LHCN-M2 (cell line): ENCODE data around the gene HUS1B. TPM values are rescaled to one million over a fixed set of nuclear protein-coding genes. Genes with fewer than 3 reads are reported as not detected.
A peak's percentile ranks its signal among the peaks of the same experiment; 100 is the strongest.
"Not testable (repeated sequence)": the region's sequence is repeated elsewhere in the genome, so short reads cannot be mapped to it uniquely, and the experiment has no call there.

Experiments
- DNase-seq: peaks from one replicate; pipeline ENCODE4 v3.0.0-alpha.2; 2012; ENCODE audit warnings: low read depth
- polyA plus RNA-seq: library from polyadenylated mRNA; unstranded; fragments of >200 nt; gene quantifications from one replicate; pipeline ENCODE4 v1.2.1, GENCODE V29; 2012; ENCODE audit warnings: missing spikeins
- total RNA-seq: library from RNA; depleted of rRNA; stranded (reverse); fragments of >200 nt; gene quantifications from 2 replicates; pipeline ENCODE4 v1.2.3, GENCODE V29; 2014; rRNA removed

Gene HUS1B
- 0.17 and 0.19 TPM in 2 replicates for total RNA-seq
- polyA plus RNA-seq, result 0.15 TPM

DNA sequence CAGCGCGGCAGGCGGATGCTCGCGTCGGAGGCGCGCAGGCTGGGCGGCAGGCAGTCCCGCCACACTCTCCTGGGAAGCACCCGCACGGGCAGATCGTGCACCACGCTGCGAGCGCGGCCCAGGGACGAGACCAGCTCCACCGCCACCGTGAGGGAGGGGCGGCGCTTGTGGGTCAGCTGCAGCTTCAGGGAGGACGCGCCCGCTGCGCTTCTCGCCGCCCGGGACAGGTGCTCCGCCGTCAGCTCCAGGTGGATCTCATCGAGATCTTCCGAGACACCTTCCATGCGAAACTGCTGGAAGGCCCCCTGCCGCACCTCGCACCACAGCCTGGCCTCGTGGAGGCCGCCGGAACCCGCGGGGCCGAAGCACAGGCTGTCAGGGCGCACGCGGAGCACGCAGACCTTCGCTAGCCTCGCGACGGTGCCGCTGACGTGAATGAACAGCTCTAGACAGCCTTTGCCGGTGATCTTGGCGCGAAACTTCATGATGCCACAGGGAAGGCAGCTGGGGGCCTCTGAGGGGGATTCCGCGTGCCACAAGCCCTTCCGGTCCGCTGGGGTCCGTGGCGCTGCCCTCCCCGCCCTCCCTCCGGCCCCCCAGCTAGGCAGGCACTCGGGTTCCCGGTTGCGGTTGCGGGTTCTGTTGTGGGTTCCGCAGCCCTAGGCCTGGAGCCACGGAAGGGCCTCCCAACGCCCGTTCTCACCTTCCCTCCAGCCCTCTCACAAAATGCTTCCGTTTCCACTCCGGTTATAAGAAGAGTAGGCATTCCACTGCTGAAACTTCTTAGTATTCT is at the start of gene HUS1B:
Gene HUS1B, minus strand, starts transcription at position 641 of the 793 bp plus-strand sequence. Its CDS starts 156 bp downstream, at position 485.
- DNase-seq, result no peak

DNA sequence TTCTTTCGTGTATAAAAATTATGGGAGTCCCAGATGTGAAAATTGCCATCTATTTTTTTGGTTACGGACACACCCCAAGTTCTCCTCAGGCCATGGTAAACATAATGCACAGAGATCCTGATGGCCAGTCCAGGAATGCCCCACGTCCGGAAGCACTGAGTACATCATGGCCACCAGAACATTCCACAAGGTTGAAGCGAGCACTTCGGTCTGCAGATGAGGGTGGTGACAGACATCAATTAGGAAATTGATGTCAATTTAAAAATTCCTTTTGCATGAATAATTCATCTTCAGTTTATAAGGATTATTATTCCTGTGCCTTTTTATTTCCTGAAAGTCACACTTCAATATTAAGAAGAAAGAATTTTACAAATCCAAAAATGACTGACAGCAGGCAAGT is 49.2 kb upstream of the HUS1B start:
- no peak for DNase-seq

DNA sequence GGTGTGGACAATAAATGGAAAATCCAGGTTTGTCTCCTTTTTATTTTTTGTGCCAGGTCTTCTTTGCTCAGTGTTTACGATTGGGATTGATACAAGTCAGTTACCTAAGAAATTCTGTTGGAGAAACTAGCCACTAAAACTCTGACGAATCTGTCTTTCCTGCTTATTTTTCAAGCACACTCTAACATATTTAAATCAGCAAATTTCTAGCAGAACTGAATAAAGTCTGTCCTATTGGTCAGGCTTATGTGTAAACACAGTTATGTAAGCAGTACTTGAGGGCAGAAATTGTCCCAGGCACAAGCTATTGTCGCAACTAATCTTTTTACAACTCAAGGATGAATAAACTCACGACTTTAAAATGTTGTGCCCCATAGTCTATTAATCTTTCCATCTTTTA is 48.1 kb upstream of the HUS1B start:
- DNase-seq, result no peak

DNA sequence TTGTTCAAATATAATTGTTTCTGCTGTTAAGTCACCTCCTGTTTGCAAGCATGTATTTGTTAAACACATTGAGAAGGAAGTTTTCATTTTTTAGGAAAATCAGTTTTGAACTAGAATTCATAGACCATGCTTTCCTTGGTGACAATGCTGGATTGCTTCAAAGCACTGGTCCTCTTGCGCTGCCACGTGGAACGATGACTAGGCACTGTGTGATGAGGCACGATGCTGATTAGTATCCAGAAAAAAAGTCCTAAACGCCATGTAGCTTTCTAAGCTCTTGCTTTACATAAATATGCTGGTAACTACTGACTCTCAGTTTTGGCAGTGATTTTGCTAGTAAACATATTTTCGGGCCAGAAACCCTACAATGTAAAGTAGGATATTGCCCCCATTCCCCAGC is 47.1 kb upstream of the HUS1B start:
- no peak for DNase-seq

DNA sequence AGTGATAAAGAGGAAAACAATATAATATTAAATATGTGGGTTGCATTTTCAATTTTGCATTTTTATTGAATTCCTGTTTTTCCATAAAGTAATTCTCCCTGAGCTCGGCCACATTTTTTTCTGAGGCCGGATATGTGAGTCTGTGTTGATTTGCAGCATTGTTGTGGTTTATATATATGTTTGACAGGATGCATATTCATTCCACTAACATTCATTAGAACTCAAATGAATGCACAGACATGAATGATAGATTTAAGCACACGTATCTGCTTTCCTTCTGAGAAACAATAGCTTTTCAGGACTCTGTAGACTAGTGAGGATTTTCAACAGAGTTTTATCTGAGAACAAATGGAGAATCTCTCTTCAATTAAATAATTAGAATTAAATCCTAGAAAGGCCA is 46.7 kb upstream of the HUS1B start:
- no peak for DNase-seq

GRCh38 chr6:701700-702479 is 45.0 kb upstream of the HUS1B start:
- no peak for DNase-seq

DNA sequence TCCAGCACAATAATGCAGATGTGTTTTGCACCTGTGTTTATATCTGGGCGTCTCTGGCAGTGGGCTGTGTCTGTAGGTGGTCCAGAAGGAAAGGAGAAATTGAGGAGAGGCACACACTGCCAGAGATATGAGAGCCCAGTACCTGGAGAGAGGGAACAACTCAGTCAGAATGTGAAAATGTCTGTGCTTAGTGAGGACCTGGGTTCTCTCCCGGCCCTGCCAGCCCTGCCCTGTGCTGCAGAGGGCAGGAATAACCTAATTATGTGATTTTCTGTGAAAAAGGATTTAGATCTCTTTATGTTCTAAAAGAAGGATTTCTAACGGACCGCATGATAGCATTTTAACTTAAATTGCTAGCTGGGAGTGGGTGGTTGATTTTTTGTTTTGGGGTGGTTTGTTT is 44.3 kb upstream of the HUS1B start:
- DNase-seq, result no peak

DNA sequence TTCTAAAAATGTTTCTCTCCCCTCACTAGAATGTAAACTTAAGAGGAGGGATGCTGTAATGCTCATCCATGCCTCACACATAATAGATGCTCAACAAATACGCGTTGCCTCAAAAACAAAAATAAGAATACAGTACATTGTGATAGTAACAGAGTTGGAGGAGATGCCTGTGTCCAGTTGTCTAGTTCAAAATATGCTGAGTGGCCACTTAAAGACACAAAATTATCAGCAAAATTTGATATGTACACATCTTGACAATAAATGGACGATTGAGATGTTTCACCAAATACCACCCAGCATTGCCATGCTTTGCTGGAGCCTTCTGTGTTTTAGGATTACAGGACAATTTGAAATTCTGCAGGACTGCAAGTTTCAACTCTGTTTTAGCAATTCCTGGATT is 43.6 kb upstream of the HUS1B start:
- no peak for DNase-seq

DNA sequence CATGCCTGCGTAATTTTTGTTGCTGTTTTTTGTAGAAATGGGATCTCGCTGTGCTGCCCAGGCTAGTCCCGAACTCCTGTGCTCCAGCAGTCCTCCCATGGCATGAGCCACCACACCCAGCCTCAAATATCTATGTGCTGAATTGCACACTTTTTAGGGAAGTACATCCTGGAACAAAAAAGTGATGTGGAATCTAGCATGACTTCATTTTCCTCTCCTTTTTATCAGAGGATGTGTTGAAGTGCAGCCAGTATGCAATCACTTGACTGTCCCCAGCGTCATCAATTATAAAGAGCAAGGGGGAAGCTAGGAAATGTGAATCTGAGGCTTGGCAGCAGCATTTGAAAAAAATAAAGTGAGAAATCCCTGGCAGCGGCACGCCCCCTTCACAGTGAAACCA is 42.4 kb upstream of the HUS1B start:
- no peak for DNase-seq

DNA sequence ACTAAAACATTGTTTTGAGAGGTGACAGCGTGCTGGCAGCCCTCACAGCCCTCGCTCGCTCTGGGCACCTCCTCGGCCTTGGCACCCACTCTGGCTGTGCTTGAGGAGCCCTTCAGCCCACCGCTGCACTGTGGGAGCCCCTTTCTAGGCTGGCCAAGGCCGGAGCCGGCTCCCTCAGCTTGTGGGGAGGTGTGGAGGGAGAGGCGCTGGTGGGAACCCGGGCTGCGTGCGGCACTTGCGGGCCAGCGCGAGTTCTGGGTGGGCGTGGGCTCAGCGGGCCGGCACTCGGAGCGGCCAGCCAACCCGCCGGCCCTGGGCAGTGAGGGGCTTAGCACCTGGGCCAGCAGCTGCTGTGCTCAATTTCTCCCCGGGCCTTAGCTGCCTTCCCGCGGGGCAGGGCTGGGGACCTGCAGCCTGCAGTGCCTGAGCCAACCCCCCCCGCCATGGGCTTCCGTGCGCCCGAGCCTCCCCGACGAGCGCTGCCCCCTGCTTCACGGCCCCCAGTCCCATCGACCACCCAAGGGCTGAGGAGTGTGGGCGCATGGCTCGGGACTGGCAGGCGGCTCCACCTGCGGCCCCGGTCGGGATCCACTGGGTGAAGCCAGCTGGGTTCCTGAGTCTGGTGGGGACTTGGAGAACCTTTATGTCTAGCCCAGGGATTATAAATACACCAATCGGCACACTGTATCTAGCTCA is 37.7 kb upstream of the HUS1B start:
- DNase-seq, result not testable (repeated sequence)

DNA sequence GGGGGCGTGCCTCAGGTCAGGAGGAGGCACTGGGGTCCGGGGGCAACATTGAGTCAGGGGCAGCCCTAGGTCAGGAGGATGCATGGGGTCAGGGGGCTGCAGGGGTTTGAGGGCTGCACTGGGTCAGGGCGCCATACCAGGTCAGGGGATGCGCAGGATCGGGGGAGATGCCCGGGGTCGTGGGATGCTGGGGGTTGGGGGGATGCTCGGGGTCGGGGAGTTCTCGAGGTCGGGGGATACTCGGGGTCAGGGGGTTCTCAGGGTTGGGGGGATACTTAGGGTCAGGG is 36.8 kb upstream of the HUS1B start:
- DNase-seq, result no peak

DNA sequence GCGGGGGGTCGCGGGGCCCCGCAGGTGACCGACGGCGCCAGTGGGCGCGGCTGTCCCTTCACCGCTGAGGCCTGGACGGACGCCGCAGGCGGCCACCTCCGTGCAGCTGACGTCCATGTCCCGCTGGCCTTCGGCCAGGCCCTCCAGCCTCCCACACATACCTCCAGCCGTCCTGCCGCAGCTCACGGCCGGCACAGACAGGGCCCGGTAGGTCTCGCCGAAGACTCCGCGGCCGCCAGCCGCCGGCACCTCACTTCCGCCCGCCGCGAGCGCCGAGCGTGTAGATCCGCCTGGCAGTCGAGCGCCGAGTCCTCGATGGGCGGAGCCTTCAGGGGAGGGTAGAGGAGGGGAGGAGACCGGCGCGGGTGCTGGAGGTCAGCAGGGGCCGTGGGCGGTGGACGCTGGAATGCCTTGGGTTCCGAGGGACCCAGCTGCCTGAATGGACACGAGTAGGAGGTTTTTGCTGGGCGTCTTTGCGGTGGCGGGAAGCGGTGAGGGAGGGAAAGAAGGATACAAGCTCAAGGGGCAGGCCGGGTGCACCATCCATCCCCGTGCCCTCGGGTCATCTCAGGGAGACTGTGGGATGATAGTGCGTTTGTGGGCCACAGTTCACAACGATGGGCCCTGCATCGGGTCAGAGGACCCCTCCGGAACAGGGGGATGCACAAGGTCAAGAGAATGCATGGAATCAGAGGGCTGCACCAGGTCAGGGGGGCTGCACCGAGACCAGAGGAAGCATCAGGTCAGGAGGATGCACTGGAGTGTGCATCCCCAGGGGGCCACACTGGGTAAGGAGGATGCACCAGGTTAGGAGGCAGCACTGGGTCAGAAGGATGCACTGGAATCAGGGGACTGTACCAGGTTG is 36.2 kb upstream of the HUS1B start, which contains the start of gene EXOC2:
Gene EXOC2, minus strand, starts transcription at position 282 of the 865 bp plus-strand sequence. CDS start 55,321 bp downstream, outside the sequence.
- DNase-seq, result peak; percentile 74

DNA sequence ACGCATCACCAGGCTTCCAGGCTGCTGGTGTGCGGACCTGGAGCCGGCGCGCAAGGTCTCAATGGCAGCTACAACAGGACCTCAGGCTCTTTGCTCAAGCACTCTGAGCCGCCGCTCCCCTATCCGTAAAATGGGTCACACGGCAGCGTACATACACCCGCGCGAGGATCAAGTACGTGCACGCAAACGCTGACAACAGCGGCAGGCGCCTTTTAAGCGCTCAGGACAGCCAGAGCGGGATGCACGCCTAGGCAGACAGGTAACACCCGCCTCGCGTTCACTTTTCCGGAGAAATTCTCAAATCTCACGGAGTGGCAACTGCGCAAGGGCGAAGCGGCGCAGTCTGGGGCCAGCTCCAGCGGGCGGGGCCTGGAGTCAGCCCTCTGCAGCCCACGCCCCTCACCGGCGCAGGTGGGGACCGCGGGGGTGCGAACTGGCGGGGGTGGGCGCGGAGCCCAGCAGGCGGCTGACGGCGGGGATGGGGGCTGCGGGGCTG is 35.5 kb upstream of the HUS1B start:
- DNase-seq, result peak; percentile 46

- DNase-seq, result no peak
These were observed 32.3 kb upstream of the HUS1B start for GRCh38 chr6:689223-689622.

GRCh38 chr6:686497-686896 is 29.6 kb upstream of the HUS1B start:
- DNase-seq, result peak; percentile 53

DNA sequence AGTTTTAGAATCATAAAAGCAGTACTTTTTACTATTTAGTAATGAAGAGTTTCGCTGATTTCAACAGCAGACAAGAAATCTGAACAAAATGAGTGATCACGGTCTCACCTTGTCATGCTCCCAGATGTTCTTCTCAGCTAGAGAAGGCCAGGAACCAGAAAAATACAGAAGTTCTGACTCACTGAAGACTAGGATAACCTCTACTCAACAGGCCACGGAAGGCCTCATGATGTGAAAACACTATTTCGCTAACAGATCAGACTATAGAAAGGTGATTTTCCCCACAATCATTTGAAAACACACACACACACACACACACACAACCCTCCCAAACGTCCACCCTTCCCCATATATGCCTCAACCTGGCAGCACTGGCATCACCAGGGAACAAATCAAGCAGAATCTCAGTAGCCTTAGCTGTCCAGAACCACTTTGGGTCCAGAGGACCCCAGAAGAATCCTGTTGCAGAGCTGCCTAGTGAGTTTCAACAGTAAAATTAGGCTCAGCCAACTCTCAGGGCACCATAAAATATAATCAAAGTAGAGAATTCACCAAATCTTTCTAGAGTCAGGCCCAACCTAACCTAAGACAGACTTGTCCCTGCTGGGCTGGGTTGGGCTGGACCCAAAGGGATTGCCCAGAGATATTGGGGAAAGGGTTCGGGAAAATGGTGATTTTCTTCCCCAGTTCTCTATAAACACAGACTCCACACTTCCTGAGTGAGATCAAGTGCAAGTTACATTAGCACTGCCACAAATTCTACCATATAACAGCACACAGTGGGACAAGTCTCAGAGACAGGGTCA is 28.1 kb upstream of the HUS1B start:
- DNase-seq, result peak; percentile 50

DNA sequence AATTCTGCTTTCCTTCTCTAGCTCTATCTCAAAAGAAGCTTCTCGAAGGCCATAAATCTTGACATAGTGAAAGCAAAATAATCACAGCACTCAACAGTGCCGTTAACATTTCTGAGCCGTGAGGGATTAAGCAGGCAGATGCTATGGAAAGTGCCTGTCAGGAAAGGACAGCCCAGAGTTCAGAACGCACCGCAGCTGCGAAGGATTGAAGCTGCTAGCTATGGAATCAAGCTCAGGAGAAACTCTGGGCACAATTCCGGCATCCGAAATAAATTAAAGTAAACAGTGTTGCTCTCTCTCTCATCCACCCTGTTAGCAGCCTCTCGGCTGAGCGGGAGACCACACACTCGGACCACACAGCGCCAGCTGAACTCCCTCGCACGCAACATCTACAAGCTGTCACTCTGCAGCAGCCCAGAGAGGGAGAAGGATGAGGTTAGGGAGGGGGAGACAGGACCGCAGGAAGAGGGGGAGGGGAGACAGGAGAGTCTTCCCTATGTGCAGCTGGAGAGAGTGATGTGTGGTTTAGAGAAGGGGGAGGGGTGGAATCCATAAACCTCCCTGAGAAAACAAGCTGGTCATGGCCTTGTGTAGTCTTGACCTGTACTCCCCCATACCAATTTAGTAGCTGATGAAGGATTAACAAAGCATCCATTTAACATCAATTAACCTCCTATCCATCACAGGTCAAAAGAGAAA is 27.0 kb upstream of the HUS1B start:
- DNase-seq, result peak; percentile 92

DNA sequence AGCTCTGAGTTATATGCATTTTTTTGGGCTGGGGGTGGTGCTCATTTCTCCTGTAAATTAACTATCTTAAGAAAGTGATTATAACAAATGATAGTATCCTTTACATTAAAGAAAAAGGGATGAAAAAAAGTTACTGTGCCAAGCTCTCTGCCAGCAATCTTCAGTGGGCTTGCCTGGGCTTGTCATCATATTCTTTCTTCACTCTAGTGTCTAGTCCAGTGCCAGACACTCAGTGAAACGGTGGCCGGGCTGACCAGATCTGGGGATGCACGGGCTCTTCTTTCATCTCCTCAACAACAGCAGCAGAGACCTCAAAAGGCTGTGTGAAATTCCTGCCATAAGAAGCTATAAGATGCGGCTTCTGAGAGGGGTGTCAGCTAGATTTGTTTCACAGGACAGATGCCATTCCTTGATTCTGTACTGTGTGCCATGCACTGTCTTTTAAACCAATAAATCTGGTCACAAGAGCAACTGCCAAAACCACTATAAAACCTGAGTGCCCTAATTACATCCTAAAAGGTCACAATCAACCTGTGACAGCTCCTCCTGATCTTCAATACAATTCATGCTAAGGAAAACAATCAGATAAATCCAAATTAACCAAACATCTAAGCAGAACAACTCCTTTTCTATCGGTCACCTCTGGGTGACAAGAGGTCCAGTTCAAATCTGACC is 23.9 kb upstream of the HUS1B start:
- DNase-seq, result no peak

GRCh38 chr6:680251-680650 is 23.4 kb upstream of the HUS1B start:
- no peak for DNase-seq
